ENCODE measurements around the gene HDAC5. TPM values are rescaled to one million over a fixed set of nuclear protein-coding genes. Genes with fewer than 3 reads are reported as not detected.
A peak's percentile ranks its signal among the peaks of the same experiment; 100 is the strongest.
"Not testable (repeated sequence)": the region's sequence is repeated elsewhere in the genome, so short reads cannot be mapped to it uniquely, and the experiment has no call there.

HDAC5 gene
- total RNA-seq, 1 donor from 2014 or later, result 34.1 TPM

- peak overlapping the region; percentile 94 for H3K4me3 Mint-ChIP-seq
- H3K4me1 Mint-ChIP-seq, result peaks cover 19% of the 10 kb centered on the region
- no peaks in the 10 kb centered on the region for H3K36me3 Mint-ChIP-seq
- H3K27me3 Mint-ChIP-seq (ENCODE audit: low read depth), result no peaks in the 10 kb centered on the region
- peak overlapping the region; percentile 94 for H3K27ac Mint-ChIP-seq
- DNase-seq (ENCODE audit: low spot score in 2 of 2, unreplicated experiment in 2 of 2), result no peak
- no peak for TF ChIP-seq CTCF (IDR thresholded peaks at IDR 0.05; ENCODE audit: unreplicated experiment)
- no peaks in the 10 kb centered on the region for H3K9me3 Mint-ChIP-seq
Measured at GRCh38 chr17:44124118-44124438, 637 bp upstream of the HDAC5 start.

GRCh38 chr17:44122816-44123355 is 555 bp downstream of the HDAC5 start:
- peak overlapping the region; percentile 94 for H3K4me3 Mint-ChIP-seq
- DNase-seq (ENCODE audit: low spot score in 2 of 2, unreplicated experiment in 2 of 2), result no peak
- no peaks in the 10 kb centered on the region for H3K27me3 Mint-ChIP-seq (ENCODE audit: low read depth)
- H3K9me3 Mint-ChIP-seq, result no peaks in the 10 kb centered on the region
- H3K27ac Mint-ChIP-seq, result peak overlapping the region; percentile 48
- no peaks in the 10 kb centered on the region for H3K36me3 Mint-ChIP-seq
- TF ChIP-seq CTCF (IDR thresholded peaks at IDR 0.05; ENCODE audit: unreplicated experiment), result no peak
- peaks cover 21% of the 10 kb centered on the region for H3K4me1 Mint-ChIP-seq

- Mint-ChIP-seq H3K9me3 (no peaks in the 10 kb centered on the region), H3K27ac (no peak overlapping the region), H3K4me1 (peaks cover 21% of the 10 kb centered on the region), H3K27me3 (ENCODE audit: low read depth) (no peaks in the 10 kb centered on the region), H3K36me3 (no peaks in the 10 kb centered on the region), H3K4me3 (peak overlapping the region; percentile 94)
- TF ChIP-seq CTCF (IDR thresholded peaks at IDR 0.05; ENCODE audit: unreplicated experiment), result no peak
- DNase-seq (ENCODE audit: low spot score in 2 of 2, unreplicated experiment in 2 of 2), result no peak
Measured at GRCh38 chr17:44121997-44122815, 1.2 kb downstream of the HDAC5 start.

- no peak for TF ChIP-seq CTCF (IDR thresholded peaks at IDR 0.05; ENCODE audit: unreplicated experiment)
- no peak for DNase-seq (ENCODE audit: low spot score in 2 of 2, unreplicated experiment in 2 of 2)
- Mint-ChIP-seq H3K27me3 (ENCODE audit: low read depth) (no peaks in the 10 kb centered on the region), H3K4me3 (peak overlapping the region; percentile 94), H3K4me1 (peaks cover 21% of the 10 kb centered on the region), H3K9me3 (no peaks in the 10 kb centered on the region), H3K27ac (peak overlapping the region; percentile 16), H3K36me3 (no peaks in the 10 kb centered on the region)
Measured at GRCh38 chr17:44120851-44121605, 2.4 kb downstream of the HDAC5 start.

- not testable (repeated sequence) for H3K9me3 Mint-ChIP-seq; H3K27me3 Mint-ChIP-seq (ENCODE audit: low read depth); H3K36me3 Mint-ChIP-seq; H3K4me3 Mint-ChIP-seq; H3K27ac Mint-ChIP-seq; DNase-seq (ENCODE audit: low spot score in 2 of 2, unreplicated experiment in 2 of 2)
- H3K4me1 Mint-ChIP-seq, result peaks cover 21% of the 10 kb centered on the region
Measured at GRCh38 chr17:44120281-44120680, 3.2 kb downstream of the HDAC5 start.

GRCh38 chr17:44119798-44120197 is 3.6 kb downstream of the HDAC5 start:
- DNase-seq (ENCODE audit: low spot score in 2 of 2, unreplicated experiment in 2 of 2), result no peak
- Mint-ChIP-seq H3K27me3 (ENCODE audit: low read depth) (no peaks in the 10 kb centered on the region), H3K36me3 (no peaks in the 10 kb centered on the region), H3K27ac (no peak overlapping the region), H3K9me3 (no peaks in the 10 kb centered on the region), H3K4me1 (peaks cover 21% of the 10 kb centered on the region), H3K4me3 (no peak overlapping the region)
- TF ChIP-seq CTCF (IDR thresholded peaks at IDR 0.05; ENCODE audit: unreplicated experiment), result no peak
